K562 (cell line): ENCODE results near the gene TOMM22. TPM values are rescaled to one million over a fixed set of nuclear protein-coding genes. Genes with fewer than 3 reads are reported as not detected.

Experiments
- BMI1 ChIP-seq: fragments of 150-350 bp; IDR thresholded peaks from 2 replicates; pipeline ENCODE4 v1.6.1; 2014; ENCODE audit warnings: low read length
- CBFA2T3 ChIP-seq: fragments of 450-650 bp; IDR thresholded peaks from 2 replicates; pipeline ENCODE4 v1.6.1; 2017
- DEAF1 ChIP-seq: fragments of 450-650 bp; formaldehyde crosslinking; IDR thresholded peaks from 2 replicates; pipeline ENCODE4 v1.4.0; 2020; ENCODE audit warnings: mild to moderate bottlenecking, moderate library complexity
- E2F6 ChIP-seq, 2 experiments: IDR thresholded peaks; 2 replicates each; pipeline ENCODE4 v1.6.1; 2011; ENCODE audit warnings: borderline replicate concordance in 1 of 2, control low read depth in 1 of 2, low read depth in 1 of 2, low read length in 1 of 2, mild to moderate bottlenecking in 1 of 2, mixed read lengths in 1 of 2, moderate library complexity in 1 of 2; ENCODE audit not compliant: insufficient read depth in 1 of 2, insufficient read length in 1 of 2, poor library complexity in 1 of 2, severe bottlenecking in 1 of 2; ENCODE audit errors: extremely low read depth in 1 of 2
- GTF3C2 ChIP-seq: IDR thresholded peaks from 3 replicates; pipeline ENCODE4 v1.6.1; 2011; ENCODE audit warnings: borderline replicate concordance, mild to moderate bottlenecking, moderate library complexity; ENCODE audit not compliant: insufficient read length; ENCODE audit errors: extremely low read depth
- JUND ChIP-seq, 2 experiments: IDR thresholded peaks; 2 replicates in 1 of 2; 3 replicates in 1 of 2; pipeline ENCODE4 v1.6.1; 2011; ENCODE audit warnings: borderline replicate concordance in 2 of 2, low read depth in 2 of 2, low read length in 2 of 2, improper control_type of control experiment in 1 of 2, missing biosample characterization in 1 of 2, missing genetic modification characterization in 1 of 2, missing genetic modification reagents in 1 of 2
- NFE2 ChIP-seq: IDR thresholded peaks from 2 replicates; pipeline ENCODE4 v1.6.1; 2014; ENCODE audit warnings: antibody characterized with exemption, low read depth
- RBM22 ChIP-seq: fragments of 200-400 bp; formaldehyde crosslinking; IDR thresholded peaks from 2 replicates; pipeline ENCODE4 v1.6.1; 2018; ENCODE audit warnings: low read length, low read depth; ENCODE audit not compliant: poor library complexity, severe bottlenecking
- RFX1 ChIP-seq: fragments of 450-650 bp; IDR thresholded peaks from 2 replicates; pipeline ENCODE4 v1.6.1; 2016; ENCODE audit warnings: mild to moderate bottlenecking, moderate library complexity
- SNIP1 ChIP-seq: fragments of 450-650 bp; IDR thresholded peaks from 2 replicates; pipeline ENCODE4 v1.7.1; 2017; ENCODE audit warnings: low read depth, mild to moderate bottlenecking
- XRCC4 ChIP-seq: IDR thresholded peaks from one replicate; pipeline ENCODE4 v1.6.1; 2011; ENCODE audit not compliant: insufficient read depth, insufficient read length; ENCODE audit errors: extremely low read depth
- ZBTB2 ChIP-seq: fragments of 450-650 bp; IDR thresholded peaks from 2 replicates; pipeline ENCODE4 v1.6.1; 2016; ENCODE audit warnings: antibody characterized with exemption
- ZBTB7A ChIP-seq: IDR thresholded peaks from 2 replicates; pipeline ENCODE4 v1.6.1; 2011; ENCODE audit warnings: low read depth, mild to moderate bottlenecking, low read length, moderate library complexity, borderline replicate concordance; ENCODE audit not compliant: control insufficient read depth
- ZBTB9 ChIP-seq: fragments of 450-650 bp; formaldehyde crosslinking; IDR thresholded peaks from 2 replicates; pipeline ENCODE4 v1.4.0; 2020; ENCODE audit warnings: mild to moderate bottlenecking, moderate library complexity
- ZNF282 ChIP-seq: sonication (generic); formaldehyde crosslinking; IDR thresholded peaks from 2 replicates; pipeline ENCODE4 v1.8.1; 2023; ENCODE audit warnings: missing genetic modification reagents
- ZNF431 ChIP-seq: sonication (generic); formaldehyde crosslinking; IDR thresholded peaks from 2 replicates; pipeline ENCODE4 v1.8.0; 2022; ENCODE audit warnings: mild to moderate bottlenecking, missing genetic modification reagents
- polyA plus RNA-seq, 8 experiments: library from polyadenylated mRNA; depleted of rRNA in 4 of 8; stranded (reverse) in 5 of 8; unstranded in 3 of 8; fragments of >200 nt; fragmentation: Nextera tagmentation in 2 of 8; fragmentation: Illumina TruSeq in 1 of 8; extraction: Ambion mirVana in 2 of 8; extraction: Trizol in 1 of 8; gene quantifications; 2 replicates each; pipeline versions ENCODE4 v1.2.1 to v1.2.3, GENCODE V29; 2011 to 2014; ENCODE audit warnings: inconsistent platforms in 1 of 8, missing spikeins in 1 of 8
- total RNA-seq, 7 experiments: library from RNA; depleted of rRNA in 6 of 7; stranded (reverse); fragments of >200 nt in 6 of 7; fragmentation: Illumina TruSeq in 2 of 7; extraction: Trizol in 2 of 7; gene quantifications; 2 replicates each; pipeline versions ENCODE4 v1.2.1 to v1.2.3, GENCODE V29; 2011 to 2021; ENCODE audit warnings: low replicate concordance in 1 of 7

The TOMM22 gene
- total and polyA plus RNA-seq, 9 of the 15 experiments (the other 6 are each of a cell fraction or from before 2014, with no cell fraction given) = 25.8 to 108 (median 73.8) TPM

GRCh38 chr22:38656256-38657044 is 25.3 kb upstream of the TOMM22 start, which contains the start of the genes CBY1 and FAM227A (continued):
- TF ChIP-seq GTF3C2 = no peak
- no peak for TF ChIP-seq NFE2
- no peak for TF ChIP-seq SNIP1
- peak; percentile 97 for TF ChIP-seq RFX1
- TF ChIP-seq ZBTB2 = peak; percentile 91
- no peak for TF ChIP-seq DEAF1 (CRISPR knock-in tag)
- TF ChIP-seq BMI1 = peak; percentile 17; the same call in 1 of the 2 replicates
- TF ChIP-seq ZBTB7A = peak; percentile 50; the same call in 1 of the 2 replicates
- TF ChIP-seq RBM22 = no peak
- no peak for TF ChIP-seq ZBTB9
- TF ChIP-seq CBFA2T3 = no peak
- peak; percentile 98 for TF ChIP-seq JUND (IDR thresholded peaks at IDR 0.05; ENCODE audit: borderline replicate concordance, low read depth, low read length)
- TF ChIP-seq JUND (tag; IDR thresholded peaks at IDR 0.05; ENCODE audit: borderline replicate concordance, low read depth, low read length) = no peak
- no peak for TF ChIP-seq ZNF431 (CRISPR knock-in tag)
- no peak for TF ChIP-seq XRCC4
- no peak for TF ChIP-seq ZNF282 (CRISPR knock-in tag)
- peak in 1 of 2 experiments; percentile 13 for TF ChIP-seq E2F6 (IDR thresholded peaks at IDR 0.05; ENCODE audit: borderline replicate concordance in 1 of 2, extremely low read depth in 1 of 2, insufficient read depth in 1 of 2, insufficient read length in 1 of 2, low read depth in 1 of 2, low read length in 1 of 2, poor library complexity in 1 of 2, severe bottlenecking in 1 of 2)
